Uterus (tissue), 2 donors: ENCODE results near the gene FAM184B.

Source experiments
- CTCF ChIP-seq, 4 experiments: fragments of 200-600 bp in 2 of 4; fragments of 450-650 bp in 2 of 4; sonication (generic) in 2 of 4; IDR thresholded peaks; one replicate each; pipeline ENCODE4 v1.5.1; 2016 to 2019; ENCODE audit warnings: antibody characterized with exemption in 4 of 4, mild to moderate bottlenecking in 2 of 4, moderate library complexity in 1 of 4
- POLR2A ChIP-seq, 2 donors: fragments of 450-650 bp; IDR thresholded peaks; one replicate each; pipeline ENCODE4 v1.6.1; 2016; ENCODE audit warnings: antibody characterized with exemption in 2 of 2, mild to moderate bottlenecking in 1 of 2, moderate library complexity in 1 of 2

GRCh38 chr4:17654701-17655100 is 126.7 kb downstream of the FAM184B start:
- TF ChIP-seq CTCF (IDR thresholded peaks at IDR 0.05), result no peak
- no peak for TF ChIP-seq POLR2A (IDR thresholded peaks at IDR 0.05)
